Measurements from ENCODE around the gene MPEG1.

GRCh38 chr11:59223177-59223576 lies 10.4 kb upstream of the MPEG1 start:
- TF ChIP-seq CTCF (conservative IDR thresholded peaks at IDR 0.05; ENCODE audit: low read length) = no peak
- no peak for TF ChIP-seq EZH2phosphoT487 (IDR thresholded peaks at IDR 0.05; ENCODE audit: borderline replicate concordance)
